ENCODE measurements around the gene ELF5. TPM values are rescaled to one million over a fixed set of nuclear protein-coding genes. Genes with fewer than 3 reads are reported as not detected.
A peak's percentile ranks its signal among the peaks of the same experiment; 100 is the strongest.

Gene ELF5
- total RNA-seq (2021) (0.38 and 0.61 TPM in 2 replicates), Bru-seq, nascent RNA (percentile 23 among the genes with signal in this experiment), BruChase-seq, experiment 1, labeled RNA remaining after a 2-hour chase (percentile 22 among the genes with signal in this experiment), BruChase-seq, experiment 2, labeled RNA remaining after a 6-hour chase (percentile 26 among the genes with signal in this experiment)
- long read RNA-seq, partial matches to known transcripts, result 0 of 1 reads
- long read RNA-seq, other reads (novel, unspliced or antisense), result 0 of 1 reads

GRCh38 chr11:34513682-34514449 is at the start of gene ELF5:
Gene ELF5 (minus strand): TSS chr11:34513794. CDS start chr11:34505749, 8,045 bp downstream.
- no peaks in the 10 kb centered on the region for H3K27me3 ChIP-seq (ENCODE audit: insufficient read depth, low read depth)
- no peaks in the 10 kb centered on the region for H3K9me2 ChIP-seq (ENCODE audit: insufficient read depth)
- ChIA-PET POLR2A (ENCODE audit: unreplicated experiment) (no interaction called here), CTCF (interaction anchor here (0.6 to 1.4 kb wide), 5 partner anchors 29 to 907 kb away, joined by 3 to 5 read pairs (median 3); no protein-coding TSS in a partner anchor)
- peak; percentile 49 to 93 for DNase-seq
- BruUV-seq (replicated peaks), result no TSS peak
- peak within 1 kb of the TSS; percentile 87 for H3K4me2 ChIP-seq
- intact Hi-C loops (cut with micrococcal nuclease; ENCODE audit: unreplicated experiment), result loop anchor here (1.0 to 5.0 kb wide), 4 partner anchors 51 to 377 kb away; no protein-coding TSS in a partner anchor
- peak within 1 kb of the TSS; percentile 56 for H3K4me3 ChIP-seq
- H3K9me3 ChIP-seq (ENCODE audit: insufficient read depth, low read depth), result no peaks in the 10 kb centered on the region
- peaks cover 12% of the 10 kb centered on the region; the same call in 1 of the 2 replicates for H3F3A ChIP-seq (ENCODE audit: insufficient read depth, low read depth)
- peak within 1 kb of the TSS; percentile 73 for H2AFZ ChIP-seq
- no peak for TF ChIP-seq CTCF (conservative IDR thresholded peaks at IDR 0.05)
- TF ChIP-seq EZH2 (IDR thresholded peaks at IDR 0.05; ENCODE audit: low read depth), result no peak
- peaks cover 20% of the 10 kb centered on the region for H3K4me1 ChIP-seq (replicated peaks; ENCODE audit: insufficient read depth)
- no peaks in the 10 kb centered on the region for H3K36me3 ChIP-seq (ENCODE audit: low read depth)
- H3K27ac ChIP-seq, result peak within 1 kb of the TSS; percentile 61
- H3K79me2 ChIP-seq (ENCODE audit: low read depth), result no peaks in the 10 kb centered on the region
- no peaks in the 10 kb centered on the region for H4K20me1 ChIP-seq (ENCODE audit: insufficient read depth)

- no peaks in the 10 kb centered on the region for H3K36me3 ChIP-seq (ENCODE audit: low read depth)
- no peaks in the 10 kb centered on the region for H3K27me3 ChIP-seq (ENCODE audit: insufficient read depth, low read depth)
- ChIA-PET CTCF (interaction anchor here (0.6 kb wide), 1 partner anchor 38 kb away, joined by 3 read pairs; no protein-coding TSS in a partner anchor), POLR2A (ENCODE audit: unreplicated experiment) (interaction anchor here (0.6 kb wide), 1 partner anchor 88 kb away, joined by 4 read pairs; no protein-coding TSS in a partner anchor)
- H3K4me1 ChIP-seq (replicated peaks; ENCODE audit: insufficient read depth), result peaks cover 33% of the 10 kb centered on the region
- TF ChIP-seq CTCF (conservative IDR thresholded peaks at IDR 0.05) (no peak), EZH2 (IDR thresholded peaks at IDR 0.05; ENCODE audit: low read depth) (no peak)
- no peak overlapping the region for H3K27ac ChIP-seq
- H3K4me2 ChIP-seq, result no peak overlapping the region
- intact Hi-C loops (cut with micrococcal nuclease; ENCODE audit: unreplicated experiment), result no loop called here
- no peaks in the 10 kb centered on the region for H4K20me1 ChIP-seq (ENCODE audit: insufficient read depth)
- H3K9me3 ChIP-seq (ENCODE audit: insufficient read depth, low read depth), result no peaks in the 10 kb centered on the region
- H3K9me2 ChIP-seq (ENCODE audit: insufficient read depth), result no peaks in the 10 kb centered on the region
- no peak overlapping the region for H2AFZ ChIP-seq
- peak in 1 of 2 experiments; percentile 28 for DNase-seq
- BruUV-seq (replicated peaks), result no TSS peak
- no peaks in the 10 kb centered on the region for H3K79me2 ChIP-seq (ENCODE audit: low read depth)
- H3F3A ChIP-seq (ENCODE audit: insufficient read depth, low read depth), result peaks cover 19% of the 10 kb centered on the region
- H3K4me3 ChIP-seq, result no peak overlapping the region
Measured at GRCh38 chr11:34562976-34563375, 49.4 kb upstream of the ELF5 start.

- no peak overlapping the region for H3K4me3 ChIP-seq
- H3K79me2 ChIP-seq (ENCODE audit: low read depth), result no peaks in the 10 kb centered on the region
- no peak overlapping the region for H3K4me2 ChIP-seq
- TF ChIP-seq EZH2 (IDR thresholded peaks at IDR 0.05; ENCODE audit: low read depth), result no peak
- no peak for TF ChIP-seq CTCF (conservative IDR thresholded peaks at IDR 0.05)
- BruUV-seq (replicated peaks), result no TSS peak
- H3K9me3 ChIP-seq (ENCODE audit: insufficient read depth, low read depth), result no peaks in the 10 kb centered on the region
- POLR2A ChIA-PET (ENCODE audit: unreplicated experiment), result no interaction called here
- intact Hi-C loops (cut with micrococcal nuclease; ENCODE audit: unreplicated experiment), result no loop called here
- H4K20me1 ChIP-seq (ENCODE audit: insufficient read depth), result no peaks in the 10 kb centered on the region
- peaks cover 32% of the 10 kb centered on the region for H3K4me1 ChIP-seq (replicated peaks; ENCODE audit: insufficient read depth)
- no peak overlapping the region for H2AFZ ChIP-seq
- H3K9me2 ChIP-seq (ENCODE audit: insufficient read depth), result no peaks in the 10 kb centered on the region
- H3K36me3 ChIP-seq (ENCODE audit: low read depth), result no peaks in the 10 kb centered on the region
- peaks cover 19% of the 10 kb centered on the region for H3F3A ChIP-seq (ENCODE audit: insufficient read depth, low read depth)
- CTCF ChIA-PET, result no interaction called here
- DNase-seq, result peak in 1 of 2 experiments; percentile 32
- H3K27me3 ChIP-seq (ENCODE audit: insufficient read depth, low read depth), result no peaks in the 10 kb centered on the region
- no peak overlapping the region for H3K27ac ChIP-seq
Measured at GRCh38 chr11:34560511-34560910, 46.9 kb upstream of the ELF5 start.

All from PC-9 (cell line).